ENCODE measurements around the gene GPRC5A. TPM values are rescaled to one million over a fixed set of nuclear protein-coding genes. Genes with fewer than 3 reads are reported as not detected.

Gene GPRC5A
- total RNA-seq, 6 donors from 2014 or later, result 194 to 890 (median 653) TPM

DNA sequence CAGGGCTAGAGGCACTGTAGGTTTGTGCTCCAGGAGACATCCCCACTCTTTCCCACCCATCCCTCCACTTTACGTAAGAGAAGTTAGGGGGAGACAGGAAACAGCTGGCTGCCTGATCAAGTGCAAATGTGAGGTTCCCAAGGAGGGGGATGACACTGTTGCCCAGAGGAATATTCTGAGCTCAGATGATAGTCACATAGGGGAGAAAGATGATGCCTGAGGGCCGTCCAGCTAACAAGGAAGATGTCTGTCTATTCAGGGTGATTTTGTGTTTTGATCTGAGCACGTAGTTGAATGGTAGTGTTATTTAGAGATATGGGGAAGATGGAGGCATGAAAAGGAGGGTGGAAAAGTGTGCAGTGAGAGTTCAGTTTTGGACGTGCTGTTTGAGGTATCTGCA lies 74.5 kb downstream of the GPRC5A start:
- no peak overlapping the region for H3K27ac ChIP-seq
- TF ChIP-seq, protein P1, sequence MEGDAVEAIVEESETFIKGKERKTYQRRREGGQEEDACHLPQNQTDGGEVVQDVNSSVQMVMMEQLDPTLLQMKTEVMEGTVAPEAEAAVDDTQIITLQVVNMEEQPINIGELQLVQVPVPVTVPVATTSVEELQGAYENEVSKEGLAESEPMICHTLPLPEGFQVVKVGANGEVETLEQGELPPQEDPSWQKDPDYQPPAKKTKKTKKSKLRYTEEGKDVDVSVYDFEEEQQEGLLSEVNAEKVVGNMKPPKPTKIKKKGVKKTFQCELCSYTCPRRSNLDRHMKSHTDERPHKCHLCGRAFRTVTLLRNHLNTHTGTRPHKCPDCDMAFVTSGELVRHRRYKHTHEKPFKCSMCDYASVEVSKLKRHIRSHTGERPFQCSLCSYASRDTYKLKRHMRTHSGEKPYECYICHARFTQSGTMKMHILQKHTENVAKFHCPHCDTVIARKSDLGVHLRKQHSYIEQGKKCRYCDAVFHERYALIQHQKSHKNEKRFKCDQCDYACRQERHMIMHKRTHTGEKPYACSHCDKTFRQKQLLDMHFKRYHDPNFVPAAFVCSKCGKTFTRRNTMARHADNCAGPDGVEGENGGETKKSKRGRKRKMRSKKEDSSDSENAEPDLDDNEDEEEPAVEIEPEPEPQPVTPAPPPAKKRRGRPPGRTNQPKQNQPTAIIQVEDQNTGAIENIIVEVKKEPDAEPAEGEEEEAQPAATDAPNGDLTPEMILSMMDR (IDR thresholded peaks at IDR 0.05), result no peak
- TF ChIP-seq POLR2AphosphoS5 (IDR thresholded peaks at IDR 0.05), result no peak
- no peak for TF ChIP-seq EP300 (IDR thresholded peaks at IDR 0.05)
- TF ChIP-seq POLR2A (IDR thresholded peaks at IDR 0.05), result no peak
- no peak for DNase-seq
- H3K36me3 ChIP-seq, result peaks cover 0 to 22% (median 0%) of the 10 kb centered on the region in 4 donors
- ATAC-seq (ENCODE audit: low FRiP score in 2 of 2), result no peak
- no peak overlapping the region for H3K4me3 ChIP-seq
- no peaks in the 10 kb centered on the region for H3K9me3 ChIP-seq
- WGBS, 2 donors, result 73 to 78% methylated on average over 4 of the region's 4 CpGs
- H3K27me3 ChIP-seq, result no peaks in the 10 kb centered on the region
- no peaks in the 10 kb centered on the region for H3K4me1 ChIP-seq

Other genes with a start within 250 kb of the GPRC5A start
- not detected for gene GPR19, start 195.4 kb upstream of the GPRC5A start, total RNA-seq
- 10 to 100 TPM; 42.1 to 85.5 (median 72.3) TPM for gene CDKN1B, start 174.2 kb upstream of the GPRC5A start, total RNA-seq
- gene APOLD1, start 105.9 kb upstream of the GPRC5A start, total RNA-seq, result 10 to 100 TPM in 5 of 6 donors, 1 to 10 TPM in 1; 8.5 to 36.5 (median 15.6) TPM
- 10 to 100 TPM; 34.0 to 64.0 (median 45.2) TPM for gene DDX47, start 78.2 kb upstream of the GPRC5A start, total RNA-seq
- gene GPRC5D, start 60.6 kb downstream of the GPRC5A start, total RNA-seq, result 1 to 10 TPM in 1 of 6 donors, under 1 TPM in 1, not detected in 4; 0.66 to 2.1 TPM
- 10 to 100 TPM; 25.1 to 70.9 (median 63.7) TPM for gene HEBP1, start 108.7 kb downstream of the GPRC5A start, total RNA-seq
- 10 to 100 TPM in 1 of 6 donors, 1 to 10 TPM in 5; 3.1 to 16.2 (median 8.8) TPM for gene FAM234B, start 152.8 kb downstream of the GPRC5A start, total RNA-seq
- not detected for gene GSG1, start 212.1 kb downstream of the GPRC5A start, total RNA-seq

Measured in upper lobe of left lung (tissue), 6 donors.